ENCODE measurements around the gene LRRC15.

The LRRC15 gene

DNA sequence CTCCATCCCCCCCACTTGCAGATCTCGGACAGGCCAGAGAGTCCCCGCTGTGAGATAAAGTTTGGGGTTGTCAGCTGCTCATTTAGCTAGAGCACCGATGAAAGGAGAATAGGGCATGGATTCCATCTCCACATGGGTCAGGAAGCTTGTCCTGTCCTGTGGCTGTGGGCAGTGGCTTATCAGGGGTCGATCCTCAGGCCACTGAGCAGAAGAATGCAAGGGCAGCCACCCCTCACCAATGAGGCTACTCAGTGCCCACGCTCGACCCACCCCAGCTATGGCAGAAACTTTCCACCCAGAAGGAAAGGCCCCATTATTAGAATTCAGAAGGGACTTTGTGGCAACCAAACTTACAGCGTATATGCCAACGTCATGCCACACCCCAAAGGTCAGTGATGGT lies 61.7 kb downstream of the LRRC15 start:
- WGBS, 2 donors (ENCODE audit: extremely low coverage in 2 of 2, insufficient read length in 2 of 2, insufficient replicate concordance in 1 of 2), result no CpG with 5 or more reads among the region's 8 CpGs
- Histone ChIP-seq H3K79me1 (ENCODE audit: low read depth, low read length) (no peaks in the 10 kb centered on the region), H2BK12ac (ENCODE audit: low read length) (no peak overlapping the region), H3K4ac (ENCODE audit: low read length) (no peak overlapping the region), H4K91ac (ENCODE audit: low read depth, low read length, poor library complexity) (no peak overlapping the region), H3K36me3 (replicated peaks in 1 of 2; ENCODE audit: control insufficient read depth in 2 of 2, insufficient read depth in 2 of 2, low read length in 2 of 2) (no peaks in the 10 kb centered on the region), H4K8ac (ENCODE audit: low read depth, low read length) (no peak overlapping the region), H3K23ac (ENCODE audit: low read depth, low read length, poor library complexity) (no peak overlapping the region), H2BK5ac (ENCODE audit: low read length) (no peak overlapping the region), H3K9me3 (replicated peaks in 1 of 2; ENCODE audit: control insufficient read depth in 2 of 2, insufficient read depth in 1 of 2, low read depth in 1 of 2, low read length in 2 of 2) (peaks cover 0 to 4% of the 10 kb centered on the region in 2 donors), H3K4me3 (ENCODE audit: low read length in 2 of 2) (no peak overlapping the region), H3K9ac (ENCODE audit: low read depth, low read length, poor library complexity) (no peak overlapping the region), H3K18ac (ENCODE audit: low read length) (peak overlapping the region; percentile 41), H3K27me3 (ENCODE audit: control insufficient read depth in 3 of 3, insufficient read depth in 3 of 3, low read depth in 1 of 3, low read length in 3 of 3) (peaks cover 0 to 13% (median 0%) of the 10 kb centered on the region in 3 experiments), H3K4me1 (ENCODE audit: control insufficient read depth in 2 of 2, insufficient read depth in 1 of 2, low read depth in 1 of 2, low read length in 2 of 2) (peaks cover 19 to 40% of the 10 kb centered on the region in 2 donors), H3K27ac (replicated peaks; ENCODE audit: low read length) (no peak overlapping the region), H3K4me2 (ENCODE audit: insufficient read depth, low read length, poor library complexity, severe bottlenecking) (no peak overlapping the region), H2AK5ac (ENCODE audit: low read depth, low read length) (no peak overlapping the region), H2BK120ac (ENCODE audit: low read depth, low read length) (no peak overlapping the region), H2AFZ (ENCODE audit: low read length) (no peak overlapping the region), H2BK15ac (ENCODE audit: low read length) (no peak overlapping the region), H3K14ac (ENCODE audit: low read length) (no peak overlapping the region)
- no peak for DNase-seq (ENCODE audit: low spot score)

GRCh38 chr3:194306771-194307640 lies 62.5 kb downstream of the LRRC15 start:
- peaks cover 0 to 15% (median 0%) of the 10 kb centered on the region in 3 experiments for H3K27me3 ChIP-seq (ENCODE audit: control insufficient read depth in 3 of 3, insufficient read depth in 3 of 3, low read depth in 1 of 3, low read length in 3 of 3)

GRCh38 chr3:194306109-194306686 lies 63.3 kb downstream of the LRRC15 start:
- H4K8ac ChIP-seq (ENCODE audit: low read depth, low read length), result no peak overlapping the region
- peaks cover 15 to 35% of the 10 kb centered on the region in 2 donors for H3K4me1 ChIP-seq (ENCODE audit: control insufficient read depth in 2 of 2, insufficient read depth in 1 of 2, low read depth in 1 of 2, low read length in 2 of 2)
- H2BK15ac ChIP-seq (ENCODE audit: low read length), result peak overlapping the region; percentile 16
- no peak overlapping the region for H2BK5ac ChIP-seq (ENCODE audit: low read length)
- H3K79me1 ChIP-seq (ENCODE audit: low read depth, low read length), result no peaks in the 10 kb centered on the region
- H3K4me2 ChIP-seq (ENCODE audit: insufficient read depth, low read length, poor library complexity, severe bottlenecking), result no peak overlapping the region
- H3K18ac ChIP-seq (ENCODE audit: low read length), result peak overlapping the region; percentile 71
- no peak overlapping the region for H3K4me3 ChIP-seq (ENCODE audit: low read length in 2 of 2)
- H3K36me3 ChIP-seq (replicated peaks in 1 of 2; ENCODE audit: control insufficient read depth in 2 of 2, insufficient read depth in 2 of 2, low read length in 2 of 2), result no peaks in the 10 kb centered on the region
- H3K9me3 ChIP-seq (replicated peaks in 1 of 2; ENCODE audit: control insufficient read depth in 2 of 2, insufficient read depth in 1 of 2, low read depth in 1 of 2, low read length in 2 of 2), result peaks cover 0 to 4% of the 10 kb centered on the region in 2 donors
- H3K27me3 ChIP-seq (ENCODE audit: control insufficient read depth in 3 of 3, insufficient read depth in 3 of 3, low read depth in 1 of 3, low read length in 3 of 3), result peaks cover 0 to 15% (median 0%) of the 10 kb centered on the region in 3 experiments
- H2BK12ac ChIP-seq (ENCODE audit: low read length), result no peak overlapping the region
- no peak overlapping the region for H4K91ac ChIP-seq (ENCODE audit: low read depth, low read length, poor library complexity)
- H2BK120ac ChIP-seq (ENCODE audit: low read depth, low read length), result no peak overlapping the region
- H3K4ac ChIP-seq (ENCODE audit: low read length), result no peak overlapping the region
- WGBS, 2 donors (ENCODE audit: extremely low coverage in 2 of 2, insufficient read length in 2 of 2, insufficient replicate concordance in 1 of 2), result no CpG with 5 or more reads among the region's 11 CpGs
- no peak overlapping the region for H3K27ac ChIP-seq (replicated peaks; ENCODE audit: low read length)
- no peak overlapping the region for H3K9ac ChIP-seq (ENCODE audit: low read depth, low read length, poor library complexity)
- no peak for DNase-seq (ENCODE audit: low spot score)
- H2AFZ ChIP-seq (ENCODE audit: low read length), result peak overlapping the region; percentile 62
- no peak overlapping the region for H3K23ac ChIP-seq (ENCODE audit: low read depth, low read length, poor library complexity)
- H2AK5ac ChIP-seq (ENCODE audit: low read depth, low read length), result no peak overlapping the region
- H3K14ac ChIP-seq (ENCODE audit: low read length), result no peak overlapping the region

More at GRCh38 chr3:194306771-194307640, 62.5 kb downstream of the LRRC15 start:
- H3K4me2 ChIP-seq (ENCODE audit: insufficient read depth, low read length, poor library complexity, severe bottlenecking), result no peak overlapping the region
- H2BK15ac ChIP-seq (ENCODE audit: low read length), result no peak overlapping the region
- no peak overlapping the region for H2AFZ ChIP-seq (ENCODE audit: low read length)
- H2BK5ac ChIP-seq (ENCODE audit: low read length), result no peak overlapping the region
- no peak for DNase-seq (ENCODE audit: low spot score)
- H3K18ac ChIP-seq (ENCODE audit: low read length), result no peak overlapping the region
- no peak overlapping the region for H3K27ac ChIP-seq (replicated peaks; ENCODE audit: low read length)
- peaks cover 0 to 4% of the 10 kb centered on the region in 2 donors for H3K9me3 ChIP-seq (replicated peaks in 1 of 2; ENCODE audit: control insufficient read depth in 2 of 2, insufficient read depth in 1 of 2, low read depth in 1 of 2, low read length in 2 of 2)
- no CpG with 5 or more reads among the region's 13 CpGs for WGBS, 2 donors (ENCODE audit: extremely low coverage in 2 of 2, insufficient read length in 2 of 2, insufficient replicate concordance in 1 of 2)
- H4K91ac ChIP-seq (ENCODE audit: low read depth, low read length, poor library complexity), result no peak overlapping the region
- no peaks in the 10 kb centered on the region for H3K36me3 ChIP-seq (replicated peaks in 1 of 2; ENCODE audit: control insufficient read depth in 2 of 2, insufficient read depth in 2 of 2, low read length in 2 of 2)
- H3K4me3 ChIP-seq (ENCODE audit: low read length in 2 of 2), result no peak overlapping the region
- no peak overlapping the region for H2BK12ac ChIP-seq (ENCODE audit: low read length)
- no peak overlapping the region for H2AK5ac ChIP-seq (ENCODE audit: low read depth, low read length)
- H3K79me1 ChIP-seq (ENCODE audit: low read depth, low read length), result no peaks in the 10 kb centered on the region
- no peak overlapping the region for H4K8ac ChIP-seq (ENCODE audit: low read depth, low read length)
- H3K4ac ChIP-seq (ENCODE audit: low read length), result no peak overlapping the region
- H3K4me1 ChIP-seq (ENCODE audit: control insufficient read depth in 2 of 2, insufficient read depth in 1 of 2, low read depth in 1 of 2, low read length in 2 of 2), result peaks cover 15 to 35% of the 10 kb centered on the region in 2 donors
- H3K23ac ChIP-seq (ENCODE audit: low read depth, low read length, poor library complexity), result no peak overlapping the region
- H3K14ac ChIP-seq (ENCODE audit: low read length), result no peak overlapping the region
- H3K9ac ChIP-seq (ENCODE audit: low read depth, low read length, poor library complexity), result no peak overlapping the region
- H2BK120ac ChIP-seq (ENCODE audit: low read depth, low read length), result no peak overlapping the region
